SK-N-SH (cell line): Measurements from ENCODE around the gene MOB1A.

Experiments used
- CTCF ChIP-seq: fragments of 200-600 bp; sonication (generic); IDR thresholded peaks from 2 replicates; pipeline ENCODE4 v1.6.1; 2017; ENCODE audit warnings: antibody characterized with exemption, mild to moderate bottlenecking, moderate library complexity
- ELF1 ChIP-seq: IDR thresholded peaks from 2 replicates; pipeline ENCODE4 v1.4.0; 2012
- EZH2phosphoT487 ChIP-seq: fragments of 200-600 bp; sonication (generic); IDR thresholded peaks from 2 replicates; pipeline ENCODE4 v1.6.1; 2017; ENCODE audit warnings: low read depth, mixed run types, mild to moderate bottlenecking, antibody characterized with exemption, moderate library complexity, borderline replicate concordance
- FOXJ3 ChIP-seq: sonication (generic); formaldehyde crosslinking; IDR thresholded peaks from 2 replicates; pipeline ENCODE4 v1.5.1; 2020; ENCODE audit warnings: mild to moderate bottlenecking, missing genetic modification reagents
- GABPA ChIP-seq: IDR thresholded peaks from 2 replicates; pipeline ENCODE4 v1.4.0; 2012; ENCODE audit warnings: low read depth, mild to moderate bottlenecking
- REST ChIP-seq: IDR thresholded peaks from 2 replicates; pipeline ENCODE4 v1.6.1; 2012; ENCODE audit warnings: mild to moderate bottlenecking, low read depth, low read length, moderate library complexity
- RFX5 ChIP-seq: IDR thresholded peaks from 2 replicates; pipeline ENCODE4 v1.6.1; 2012; ENCODE audit warnings: mild to moderate bottlenecking, improper control_type of control experiment, low read length
- RXRA ChIP-seq: IDR thresholded peaks from 2 replicates; pipeline ENCODE4 v1.4.0; 2012; ENCODE audit warnings: low read depth, mild to moderate bottlenecking, borderline replicate concordance
- TCF12 ChIP-seq: IDR thresholded peaks from 2 replicates; pipeline ENCODE4 v1.4.0; 2012
- USF1 ChIP-seq: IDR thresholded peaks from 2 replicates; pipeline ENCODE4 v1.4.0; 2012; ENCODE audit warnings: low read depth, borderline replicate concordance
- USF2 ChIP-seq: fragments of 150-350 bp; IDR thresholded peaks from 2 replicates; pipeline ENCODE4 v1.6.1; 2017; ENCODE audit warnings: antibody characterized with exemption, low read length, low read depth, borderline replicate concordance

- TF ChIP-seq GABPA (no peak), RXRA (no peak), TCF12 (no peak), ELF1 (no peak), USF2 (no peak), EZH2phosphoT487 (no peak), CTCF (no peak), REST (no peak), FOXJ3 (CRISPR knock-in tag) (no peak), RFX5 (no peak), USF1 (no peak)
These were observed 73.3 kb downstream of the MOB1A start for GRCh38 chr2:74105413-74105812.
